Measurements from ENCODE around the gene SHBG. TPM values are rescaled to one million over a fixed set of nuclear protein-coding genes. Genes with fewer than 3 reads are reported as not detected.

SHBG gene
- total RNA-seq, result under 1 TPM in 1 of 2 donors, not detected in 1; 0.63 TPM

GRCh38 chr17:7629939-7630571 is at the start of gene SHBG:
Gene SHBG, plus strand, starts transcription at chr17:7630135. Its CDS starts 38 bp downstream, at chr17:7630173.
- peaks cover 11% of the 10 kb centered on the region for H3K4me1 Mint-ChIP-seq (ENCODE audit: low read depth)
- no peak within 1 kb of the TSS for H3K27ac Mint-ChIP-seq
- H3K9me3 Mint-ChIP-seq, result no peaks in the 10 kb centered on the region
- DNase-seq, result no peak
- no peaks in the 10 kb centered on the region for H3K27me3 Mint-ChIP-seq (ENCODE audit: low read depth)
- H3K36me3 Mint-ChIP-seq (ENCODE audit: insufficient read depth in 2 of 2), result peaks cover 0 to 1% of the 10 kb centered on the region in 2 donors
- ATAC-seq (replicated peaks in 1 of 2), result no peak
- H3K4me3 Mint-ChIP-seq, result no peak within 1 kb of the TSS

- H3K4me1 Mint-ChIP-seq (ENCODE audit: low read depth), result peaks cover 87% of the 10 kb centered on the region
- no peaks in the 10 kb centered on the region for H3K9me3 Mint-ChIP-seq
- no peaks in the 10 kb centered on the region for H3K27me3 Mint-ChIP-seq (ENCODE audit: low read depth)
- peak overlapping the region; percentile 16 to 47 for H3K4me3 Mint-ChIP-seq
- H3K27ac Mint-ChIP-seq, result peak overlapping the region; percentile 29
- DNase-seq (no peak), ATAC-seq (replicated peaks in 1 of 2) (no peak)
- H3K36me3 Mint-ChIP-seq (ENCODE audit: insufficient read depth in 2 of 2), result peaks cover 20 to 27% of the 10 kb centered on the region in 2 donors
These were observed 49.0 kb upstream of the SHBG start for GRCh38 chr17:7580604-7581575.

- no peaks in the 10 kb centered on the region for H3K27me3 Mint-ChIP-seq (ENCODE audit: low read depth)
- peaks cover 73% of the 10 kb centered on the region for H3K4me1 Mint-ChIP-seq (ENCODE audit: low read depth)
- DNase-seq, result peak in 1 of 2 donors; percentile 15
- H3K36me3 Mint-ChIP-seq (ENCODE audit: insufficient read depth in 2 of 2), result peaks cover 17% of the 10 kb centered on the region in 2 donors
- peak overlapping the region; percentile 95 for H3K27ac Mint-ChIP-seq
- ATAC-seq (replicated peaks in 1 of 2), result no peak
- no peaks in the 10 kb centered on the region for H3K9me3 Mint-ChIP-seq
- H3K4me3 Mint-ChIP-seq, result peak overlapping the region; percentile 87 to 95
These were observed 47.3 kb upstream of the SHBG start for GRCh38 chr17:7582396-7583252.

GRCh38 chr17:7583253-7584109 is 46.5 kb upstream of the SHBG start, which contains the start of gene MPDU1:
Gene MPDU1, plus strand, starts transcription at chr17:7583852. Its CDS starts 11 bp downstream, at chr17:7583863.
- Mint-ChIP-seq H3K4me3 (peak within 1 kb of the TSS; percentile 87 to 95), H3K27ac (peak within 1 kb of the TSS; percentile 95), H3K27me3 (ENCODE audit: low read depth) (no peaks in the 10 kb centered on the region), H3K36me3 (ENCODE audit: insufficient read depth in 2 of 2) (peaks cover 13 to 16% of the 10 kb centered on the region in 2 donors), H3K4me1 (ENCODE audit: low read depth) (peaks cover 64% of the 10 kb centered on the region), H3K9me3 (no peaks in the 10 kb centered on the region)
- DNase-seq, result peak; percentile 96
- peak; percentile 62 to 71 for ATAC-seq (replicated peaks in 1 of 2)

GRCh38 chr17:7586673-7587419 is 43.1 kb upstream of the SHBG start:
- H3K27ac Mint-ChIP-seq, result peak overlapping the region; percentile 41

GRCh38 chr17:7587420-7588151 is 42.3 kb upstream of the SHBG start:
- H3K36me3 Mint-ChIP-seq (ENCODE audit: insufficient read depth in 2 of 2), result peaks cover 5 to 7% of the 10 kb centered on the region in 2 donors
- no peaks in the 10 kb centered on the region for H3K27me3 Mint-ChIP-seq (ENCODE audit: low read depth)
- H3K27ac Mint-ChIP-seq, result peak overlapping the region; percentile 16
- H3K4me1 Mint-ChIP-seq (ENCODE audit: low read depth), result peaks cover 24% of the 10 kb centered on the region
- no peak for DNase-seq
- H3K9me3 Mint-ChIP-seq, result no peaks in the 10 kb centered on the region
- H3K4me3 Mint-ChIP-seq, result no peak overlapping the region
- ATAC-seq (replicated peaks in 1 of 2), result no peak

More at GRCh38 chr17:7586673-7587419, 43.1 kb upstream of the SHBG start:
- H3K27me3 Mint-ChIP-seq (ENCODE audit: low read depth), result no peaks in the 10 kb centered on the region
- no peak overlapping the region for H3K4me3 Mint-ChIP-seq
- peaks cover 8 to 10% of the 10 kb centered on the region in 2 donors for H3K36me3 Mint-ChIP-seq (ENCODE audit: insufficient read depth in 2 of 2)
- no peaks in the 10 kb centered on the region for H3K9me3 Mint-ChIP-seq
- H3K4me1 Mint-ChIP-seq (ENCODE audit: low read depth), result peaks cover 31% of the 10 kb centered on the region
- ATAC-seq (replicated peaks in 1 of 2) (no peak), DNase-seq (no peak)

GRCh38 chr17:7588553-7589203 is 41.3 kb upstream of the SHBG start:
- Mint-ChIP-seq H3K36me3 (ENCODE audit: insufficient read depth in 2 of 2) (peaks cover 5 to 7% of the 10 kb centered on the region in 2 donors), H3K9me3 (no peaks in the 10 kb centered on the region), H3K27ac (no peak overlapping the region), H3K4me3 (no peak overlapping the region), H3K4me1 (ENCODE audit: low read depth) (peaks cover 19% of the 10 kb centered on the region), H3K27me3 (ENCODE audit: low read depth) (no peaks in the 10 kb centered on the region)
- ATAC-seq (replicated peaks in 1 of 2), result no peak
- DNase-seq, result no peak

GRCh38 chr17:7589204-7589868 is 40.6 kb upstream of the SHBG start:
- DNase-seq (peak; percentile 68 to 72), ATAC-seq (replicated peaks in 1 of 2) (peak; percentile 65 to 69)
- Mint-ChIP-seq H3K36me3 (ENCODE audit: insufficient read depth in 2 of 2) (peaks cover 2 to 11% of the 10 kb centered on the region in 2 donors), H3K27me3 (ENCODE audit: low read depth) (no peaks in the 10 kb centered on the region), H3K9me3 (no peaks in the 10 kb centered on the region), H3K27ac (no peak overlapping the region), H3K4me3 (no peak overlapping the region), H3K4me1 (ENCODE audit: low read depth) (peaks cover 17% of the 10 kb centered on the region)

- Mint-ChIP-seq H3K27ac (peak within 1 kb of the TSS; percentile 7), H3K4me3 (no peak within 1 kb of the TSS), H3K36me3 (ENCODE audit: insufficient read depth in 2 of 2) (peaks cover 0 to 11% of the 10 kb centered on the region in 2 donors), H3K9me3 (no peaks in the 10 kb centered on the region), H3K27me3 (ENCODE audit: low read depth) (no peaks in the 10 kb centered on the region), H3K4me1 (ENCODE audit: low read depth) (peaks cover 9% of the 10 kb centered on the region)
- no peak for ATAC-seq (replicated peaks in 1 of 2)
- DNase-seq, result peak in 1 of 2 donors; percentile 11
These were observed 39.8 kb upstream of the SHBG start, which contains the start of gene SOX15 for GRCh38 chr17:7589891-7590691. Gene SOX15, minus strand, starts transcription at chr17:7590094. Its CDS starts 418 bp downstream, at chr17:7589676.

Data from activated T-cell treated with anti-CD3 and anti-CD28 coated beads, Interleukin-2, amount 50 U/mL, for 72 hours (primary cell).